HepG2 (cell line): ENCODE measurements around the gene APOBEC3C. TPM values are rescaled to one million over a fixed set of nuclear protein-coding genes. Genes with fewer than 3 reads are reported as not detected.
"Not testable (repeated sequence)": the region's sequence is repeated elsewhere in the genome, so short reads cannot be mapped to it uniquely, and the experiment has no call there.

Experiments used
- ATAC-seq: fragments of 200-7000 bp; cut with Tn5 transposase; 3 replicates; pipeline ENCODE4 v1.9.1; 2020; ENCODE audit warnings: mild to moderate bottlenecking, moderate library complexity
- BruUV-seq: library from RNA; stranded (reverse); fragments of 400-500 nt; replicated peaks from 2 replicates; lab custom pipeline; 2021; lab: Mats Ljungman, UMichigan
- CTCF ChIA-PET: fragments of 300-600 bp; formaldehyde crosslinking; extraction: SDS; loops from one replicate; lab custom pipeline; 2021; ENCODE audit warnings: low total read pairs, inconsistent platforms, low intra/inter-chr PET ratio; lab: Yijun Ruan, JAX
- POLR2A ChIA-PET: fragments of 350-600 bp; sonication (Branson Sonifier 250); formaldehyde crosslinking; loops from one replicate; lab custom pipeline; 2020; ENCODE audit warnings: antibody characterized with exemption, inconsistent platforms; lab: Yijun Ruan, JAX
- DNase-seq: peaks from one replicate; pipeline ENCODE4 v3.0.0-alpha.2; 2015; ENCODE audit warnings: low spot score
- FAIRE-seq: peaks from 3 replicates; lab custom pipeline; 2011; peaks lifted over from hg19 to GRCh38; lab: Jason Lieb, UNC
- H2AFZ ChIP-seq: one replicate; pipeline ENCODE4 v1.6.1; 2011; ENCODE audit warnings: low read length, inconsistent platforms
- H3K27ac ChIP-seq: fragments of 300-600 bp; 3 replicates; pipeline ENCODE4 v1.8.0; 2011; ENCODE audit warnings: mixed run types, mild to moderate bottlenecking, mixed read lengths, low read length, inconsistent platforms; ENCODE audit not compliant: insufficient read depth; ENCODE audit errors: extremely low read length
- H3K27me3 ChIP-seq, 2 experiments: fragments of 200-600 bp in 1 of 2; 2 replicates in 1 of 2; 3 replicates in 1 of 2; pipeline versions ENCODE4 v1.6.0 to v1.8.0; 2011; ENCODE audit warnings: low read length in 2 of 2, mild to moderate bottlenecking in 2 of 2, moderate library complexity in 2 of 2, inconsistent platforms in 1 of 2; ENCODE audit not compliant: insufficient read depth in 2 of 2, control insufficient read depth in 1 of 2
- H3K36me3 ChIP-seq, 2 experiments: fragments of 200-600 bp in 1 of 2; replicated peaks in 1 of 2; 2 replicates in 1 of 2; 3 replicates in 1 of 2; pipeline versions ENCODE4 v1.5.1 to v1.8.0; 2011; ENCODE audit warnings: low read length in 2 of 2, inconsistent platforms in 1 of 2; ENCODE audit not compliant: insufficient read depth in 2 of 2, control insufficient read depth in 1 of 2
- H3K4me1 ChIP-seq: 2 replicates; pipeline ENCODE4 v1.5.1; 2012; ENCODE audit warnings: low read length, inconsistent platforms; ENCODE audit not compliant: insufficient read depth
- H3K4me2 ChIP-seq: 2 replicates; pipeline ENCODE4 v1.6.0; 2011; ENCODE audit warnings: low read depth, low read length, inconsistent platforms
- H3K4me3 ChIP-seq, 3 experiments: fragments of 200-600 bp in 1 of 3; sonication (generic), shearing (Covaris generic) in 1 of 3; replicated peaks in 1 of 3; 2 replicates each; pipeline ENCODE4 v1.5.1; 2011 to 2016; ENCODE audit warnings: low read length in 3 of 3, inconsistent platforms in 2 of 3, low read depth in 2 of 3, mild to moderate bottlenecking in 2 of 3, control low read depth in 1 of 3, mixed read lengths in 1 of 3; ENCODE audit not compliant: insufficient read depth in 1 of 3
- H3K79me2 ChIP-seq: one replicate; pipeline ENCODE4 v1.6.1; 2011; ENCODE audit warnings: low read length, inconsistent platforms; ENCODE audit not compliant: insufficient read depth
- H3K9ac ChIP-seq: 2 replicates; pipeline ENCODE4 v1.6.0; 2011; ENCODE audit warnings: mild to moderate bottlenecking, low read depth, low read length, inconsistent platforms; ENCODE audit not compliant: insufficient read depth
- H3K9me3 ChIP-seq: 2 replicates; pipeline ENCODE4 v1.5.1; 2012; ENCODE audit warnings: mild to moderate bottlenecking, low read length
- H4K20me1 ChIP-seq: 2 replicates; pipeline ENCODE4 v1.6.0; 2011; ENCODE audit warnings: inconsistent platforms, mild to moderate bottlenecking, low read length, moderate library complexity; ENCODE audit not compliant: insufficient read depth
- RAD51 ChIP-seq: fragments of 450-650 bp; IDR thresholded peaks from 2 replicates; pipeline ENCODE4 v1.6.1; 2016; ENCODE audit warnings: borderline replicate concordance
- ZBTB7A ChIP-seq: sonication (generic); formaldehyde crosslinking; IDR thresholded peaks from 2 replicates; pipeline ENCODE4 v1.8.0; 2022; ENCODE audit warnings: mild to moderate bottlenecking, missing genetic modification reagents
- WGBS: methylation state at CpG from one replicate; pipeline ENCODE4 v1.1.6; 2017; ENCODE audit warnings: low lambda C conversion rate; 5-methylcytosine and 5-hydroxymethylcytosine counted together
- in situ Hi-C: cut with HindIII; loops from 2 replicates; pipeline ENCODE4 v1.10.0; 2017; ENCODE audit warnings: low pct_unique_long_range_greater_than_20kb; ENCODE audit not compliant: extremely low pct_ligation_motif_present
- intact Hi-C: fragments of 100-400 bp; cut with micrococcal nuclease; formaldehyde crosslinking; loops from one replicate; pipeline ENCODE4 v1.10.0; 2022; ENCODE audit not compliant: unreplicated experiment
- polyA plus RNA-seq, 8 experiments: library from polyadenylated mRNA; depleted of rRNA in 3 of 8; stranded (reverse) in 7 of 8; unstranded in 1 of 8; fragments of >200 nt; fragmentation: Illumina TruSeq in 4 of 8; extraction: Trizol in 4 of 8; gene quantifications; 2 replicates each; pipeline versions ENCODE4 v1.2.1 to v1.2.3, GENCODE V29; 2011 to 2016; ENCODE audit warnings: low read depth in 4 of 8, missing spikeins in 1 of 8, mixed read lengths in 1 of 8; ENCODE audit not compliant: insufficient read depth in 1 of 8
- total RNA-seq, 5 experiments: library from RNA; depleted of rRNA; stranded (reverse); fragments of >200 nt; fragmentation: Illumina TruSeq; extraction: Trizol; gene quantifications; 2 replicates each; pipeline ENCODE4 v1.2.3, GENCODE V29; 2016; ENCODE audit warnings: low read depth in 1 of 5
- TF ChIP-seq, protein P1 (sequence below): sonication (generic); formaldehyde crosslinking; IDR thresholded peaks from 2 replicates; pipeline ENCODE4 v1.4.0; 2020; ENCODE audit warnings: missing genetic modification reagents; ENCODE audit errors: not compliant biosample characterization
- TF ChIP-seq, protein P2 (sequence below): sonication (generic); formaldehyde crosslinking; IDR thresholded peaks from 2 replicates; pipeline ENCODE4 v1.9.0; 2022; ENCODE audit warnings: missing genetic modification reagents, mild to moderate bottlenecking, borderline replicate concordance

The APOBEC3C gene
- total and polyA plus RNA-seq, 2 of the 13 experiments (the other 11 are each of a cell fraction or from before 2014, with no cell fraction given): 8.9 to 27.6 TPM

DNA sequence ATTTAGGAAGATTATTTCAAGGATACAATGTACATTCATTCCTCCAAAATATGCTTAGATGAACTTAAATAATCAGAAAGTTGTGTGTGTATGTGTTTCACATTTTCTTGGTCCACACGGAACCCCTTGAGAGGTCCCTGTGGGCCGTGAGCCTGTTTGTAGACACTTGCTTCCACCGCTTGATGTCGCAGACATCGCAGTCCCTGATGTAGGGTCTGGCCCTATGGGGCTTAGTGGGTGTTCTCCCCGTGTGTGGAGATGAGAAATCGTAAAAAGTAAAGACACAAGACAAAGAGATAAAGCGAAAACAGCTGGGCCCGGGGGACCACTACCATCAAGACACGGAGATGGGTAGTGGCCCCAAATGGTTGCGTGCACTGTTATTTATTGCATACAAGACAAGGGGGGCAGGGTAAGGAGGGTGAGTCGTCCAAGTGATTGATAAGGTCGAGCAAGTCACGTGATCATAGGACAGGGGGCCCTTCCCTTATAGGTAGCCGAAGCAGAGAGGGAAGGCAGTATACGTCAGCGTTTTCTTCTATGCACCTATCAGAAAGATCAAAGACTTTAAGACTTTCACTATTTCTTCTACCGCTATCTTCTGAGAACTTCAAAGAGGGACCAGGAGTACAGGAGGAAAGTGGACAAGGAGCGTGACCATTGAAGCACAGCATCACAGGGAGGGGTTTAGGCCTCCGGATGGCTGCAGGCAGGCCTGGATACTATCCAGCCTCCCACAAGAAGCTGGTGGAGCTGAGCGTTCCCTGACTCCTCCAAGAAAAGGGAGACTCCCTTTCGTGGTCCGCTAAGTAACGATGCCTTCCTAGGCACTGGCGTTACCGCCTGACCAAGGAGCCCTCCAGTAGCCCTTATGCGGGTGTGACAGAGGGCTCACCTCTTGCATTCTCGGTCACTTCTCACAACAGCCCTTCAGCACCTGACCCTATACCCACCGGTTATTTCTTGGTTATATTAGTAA lies 1.2 kb upstream of the APOBEC3C start:
- intact Hi-C loops: no loop called here
- in situ Hi-C loops: loop anchor here (5.0 kb wide), 1 partner anchor 104 kb away; no protein-coding TSS in a partner anchor
- Histone ChIP-seq H3K9me3 (no peaks in the 10 kb centered on the region), H3K4me2 (no peak overlapping the region), H2AFZ (no peak overlapping the region), H3K36me3 (no peaks in the 10 kb centered on the region), H3K79me2 (no peaks in the 10 kb centered on the region), H3K9ac (no peak overlapping the region), H3K27me3 (no peaks in the 10 kb centered on the region; a peak in 2 of 5 replicates), H3K4me3 (no peak overlapping the region), H3K4me1 (peaks cover 49% of the 10 kb centered on the region), H4K20me1 (no peaks in the 10 kb centered on the region), H3K27ac (no peak overlapping the region)
- TF ChIP-seq, protein P1, sequence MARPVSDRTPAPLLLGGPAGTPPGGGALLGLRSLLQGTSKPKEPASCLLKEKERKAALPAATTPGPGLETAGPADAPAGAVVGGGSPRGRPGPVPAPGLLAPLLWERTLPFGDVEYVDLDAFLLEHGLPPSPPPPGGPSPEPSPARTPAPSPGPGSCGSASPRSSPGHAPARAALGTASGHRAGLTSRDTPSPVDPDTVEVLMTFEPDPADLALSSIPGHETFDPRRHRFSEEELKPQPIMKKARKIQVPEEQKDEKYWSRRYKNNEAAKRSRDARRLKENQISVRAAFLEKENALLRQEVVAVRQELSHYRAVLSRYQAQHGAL: no peak
- peak; percentile 36; the same call in 1 of the 2 replicates for TF ChIP-seq RAD51
- ChIA-PET POLR2A (no interaction called here), CTCF (no interaction called here)
- WGBS: 83% methylated on average over 28 of the region's 29 CpGs
- FAIRE-seq (no peak), DNase-seq (no peak), ATAC-seq (no peak)
- no TSS peak for BruUV-seq

DNA sequence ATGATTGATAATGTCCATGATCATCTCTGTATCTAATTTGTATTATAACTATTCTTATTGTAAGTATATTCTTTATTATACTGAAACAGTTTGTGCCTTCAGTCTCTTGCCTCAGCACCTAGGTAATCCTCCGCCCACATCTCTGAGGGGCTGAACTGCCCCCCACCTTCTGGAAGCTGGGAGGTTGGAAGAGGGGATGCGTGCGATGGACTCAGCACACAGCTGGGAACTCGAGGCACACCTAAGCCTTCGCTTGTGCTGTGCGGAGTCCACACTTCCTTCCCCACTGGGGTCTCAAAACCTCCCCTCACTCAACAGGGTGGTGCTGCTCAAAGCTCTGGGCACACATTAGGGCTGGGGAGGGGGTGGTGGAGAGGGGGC lies 506 bp upstream of the APOBEC3C start:
- FAIRE-seq, intact Hi-C loops, BruUV-seq, H2AFZ ChIP-seq, H3K9me3 ChIP-seq, H3K36me3 ChIP-seq, DNase-seq, H4K20me1 ChIP-seq, H3K79me2 ChIP-seq, H3K27me3 ChIP-seq, POLR2A ChIA-PET, CTCF ChIA-PET: not testable (repeated sequence)
- H3K27ac ChIP-seq: peak overlapping the region; percentile 67
- peak overlapping the region; percentile 77 to 86 (median 78) for H3K4me3 ChIP-seq
- H3K4me2 ChIP-seq: peak overlapping the region; percentile 79
- in situ Hi-C loops: loop anchor here (5.0 kb wide), 1 partner anchor 104 kb away; no protein-coding TSS in a partner anchor
- ATAC-seq: peak; percentile 35; the same call in 2 of the 3 replicates
- H3K9ac ChIP-seq: peak overlapping the region; percentile 65; the same call in 1 of the 2 replicates
- 0 out of 2 replicates have a peak, but pooled peaks have one; percentile 4 for TF ChIP-seq ZBTB7A (CRISPR knock-in tag)
- TF ChIP-seq, protein P2, sequence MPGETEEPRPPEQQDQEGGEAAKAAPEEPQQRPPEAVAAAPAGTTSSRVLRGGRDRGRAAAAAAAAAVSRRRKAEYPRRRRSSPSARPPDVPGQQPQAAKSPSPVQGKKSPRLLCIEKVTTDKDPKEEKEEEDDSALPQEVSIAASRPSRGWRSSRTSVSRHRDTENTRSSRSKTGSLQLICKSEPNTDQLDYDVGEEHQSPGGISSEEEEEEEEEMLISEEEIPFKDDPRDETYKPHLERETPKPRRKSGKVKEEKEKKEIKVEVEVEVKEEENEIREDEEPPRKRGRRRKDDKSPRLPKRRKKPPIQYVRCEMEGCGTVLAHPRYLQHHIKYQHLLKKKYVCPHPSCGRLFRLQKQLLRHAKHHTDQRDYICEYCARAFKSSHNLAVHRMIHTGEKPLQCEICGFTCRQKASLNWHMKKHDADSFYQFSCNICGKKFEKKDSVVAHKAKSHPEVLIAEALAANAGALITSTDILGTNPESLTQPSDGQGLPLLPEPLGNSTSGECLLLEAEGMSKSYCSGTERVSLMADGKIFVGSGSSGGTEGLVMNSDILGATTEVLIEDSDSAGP (CRISPR knock-in tag): 0 out of 2 replicates have a peak, but pooled peaks have one; percentile 3
- peaks cover 49% of the 10 kb centered on the region for H3K4me1 ChIP-seq
- 52% methylated on average over 4 of the region's 6 CpGs for WGBS
